SH-SY5Y (cell line): Measurements from ENCODE around the gene RUFY4.

ENCODE experiments used
- GATA2 ChIP-seq: IDR thresholded peaks from 2 replicates; pipeline ENCODE4 v1.6.1; 2011; ENCODE audit warnings: mild to moderate bottlenecking, low read depth, low read length
- GATA3 ChIP-seq: IDR thresholded peaks from 2 replicates; pipeline ENCODE4 v1.6.1; 2011; ENCODE audit warnings: low read depth, mild to moderate bottlenecking, low read length, moderate library complexity

DNA sequence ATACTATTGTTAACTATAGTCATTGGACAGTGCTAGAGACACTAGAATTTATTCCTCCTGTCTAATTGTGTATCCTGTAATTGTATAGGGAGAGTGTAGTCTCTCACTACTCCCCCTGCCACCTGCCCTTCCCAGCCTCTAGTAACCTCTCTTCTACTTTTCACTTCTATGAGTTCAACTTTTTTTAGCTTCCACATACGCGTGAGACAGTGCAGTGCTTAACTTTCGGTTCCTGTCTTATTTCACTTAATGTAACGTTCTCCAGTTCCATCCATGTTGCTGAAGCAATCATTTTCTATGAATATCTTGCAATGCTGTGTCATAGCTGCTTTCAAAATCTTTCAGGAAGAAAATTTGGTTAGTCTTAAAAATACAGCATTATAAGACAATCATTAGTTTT, 22.8 kb upstream of the RUFY4 start:
- TF ChIP-seq GATA3: no peak
- TF ChIP-seq GATA2: no peak
